Measurements from ENCODE around the gene GNPDA2. TPM values are rescaled to one million over a fixed set of nuclear protein-coding genes. Genes with fewer than 3 reads are reported as not detected.

Gene GNPDA2
- total and polyA plus RNA-seq, 2 of the 4 experiments (the other 2 are of a cell fraction), result 11.0 to 13.4 TPM

DNA sequence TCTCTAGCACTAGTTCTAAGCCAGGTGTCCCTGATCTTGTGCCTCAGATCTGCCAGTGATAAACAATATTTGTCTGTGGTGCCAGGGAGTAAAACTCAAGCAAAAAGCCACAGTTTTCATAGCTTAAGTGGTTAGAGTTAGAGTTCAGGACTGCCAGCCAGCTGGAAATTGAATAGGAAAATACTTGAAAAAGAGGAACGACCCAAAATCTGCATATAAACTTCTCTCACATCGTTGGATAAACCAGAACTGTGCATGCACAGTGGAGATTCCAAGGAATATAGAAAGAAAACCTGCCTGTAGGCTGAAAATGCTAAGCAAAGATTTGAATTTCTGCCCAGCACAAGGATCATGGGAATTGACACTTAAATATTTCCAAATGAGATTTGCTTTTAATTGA lies 35.0 kb upstream of the GNPDA2 start:
- no peaks in the 10 kb centered on the region for H3K36me3 ChIP-seq (ENCODE audit: control insufficient read depth, insufficient read depth, low read length)
- no peaks in the 10 kb centered on the region for H3K4me1 ChIP-seq (ENCODE audit: control insufficient read depth, insufficient read depth, low read length)
- no peaks in the 10 kb centered on the region for H3K9me3 ChIP-seq (ENCODE audit: control insufficient read depth, insufficient read depth, low read length)
- H2BK20ac ChIP-seq (ENCODE audit: low read depth, low read length), result no peak overlapping the region
- no peak overlapping the region for H3K18ac ChIP-seq (ENCODE audit: low read depth, low read length)
- H4K5ac ChIP-seq (ENCODE audit: low read depth, low read length), result no peak overlapping the region
- in situ Hi-C loops (cut with MboI; ENCODE audit: low sequenced_read_pairs) (no loop called here), intact Hi-C loops (cut with micrococcal nuclease) (loop anchor here (2.0 kb wide), 1 partner anchor 1509 kb away; no protein-coding TSS in a partner anchor), dilution Hi-C loops (cut with HindIII; ENCODE audit: low sequenced_read_pairs, unreplicated experiment) (no loop called here)
- ChIA-PET POLR2A (ENCODE audit: unreplicated experiment) (no interaction called here), CTCF (no interaction called here)
- no peak for DNase-seq
- no peaks in the 10 kb centered on the region for H3K9me1 ChIP-seq (ENCODE audit: insufficient read depth, low read length)
- H2AFZ ChIP-seq (replicated peaks; ENCODE audit: low read length, poor library complexity), result no peak overlapping the region
- no peak for ATAC-seq (ENCODE audit: low read depth)
- H2AK9ac ChIP-seq (replicated peaks; ENCODE audit: low read depth, low read length, poor library complexity), result no peak overlapping the region
- no TSS peak for BruUV-seq (replicated peaks)
- H3K27ac ChIP-seq (ENCODE audit: insufficient read depth, low read length), result no peak overlapping the region
- no peak overlapping the region for H3K4me2 ChIP-seq (ENCODE audit: low read depth, low read length)
- H4K91ac ChIP-seq (ENCODE audit: insufficient read depth, low read depth, low read length), result no peak overlapping the region
- H2BK120ac ChIP-seq (ENCODE audit: low read depth, low read length), result no peak overlapping the region
- H2BK5ac ChIP-seq (ENCODE audit: low read depth, low read length, poor library complexity, severe bottlenecking), result no peak overlapping the region
- no peak overlapping the region for H2AK5ac ChIP-seq (ENCODE audit: low read depth, low read length)
- no peak overlapping the region for H3K4me3 ChIP-seq (ENCODE audit: insufficient read depth, low read depth, low read length)
- no peaks in the 10 kb centered on the region for H4K20me1 ChIP-seq (ENCODE audit: insufficient read depth, low read length)
- no peak overlapping the region for H3K4ac ChIP-seq (ENCODE audit: low read depth, low read length)
- no peaks in the 10 kb centered on the region for H3K27me3 ChIP-seq (ENCODE audit: control insufficient read depth, insufficient read depth, low read length)
- H2BK15ac ChIP-seq (ENCODE audit: low read depth, low read length), result no peak overlapping the region
- no peak overlapping the region for H3K9ac ChIP-seq (ENCODE audit: low read depth, low read length)
- H3K14ac ChIP-seq (replicated peaks; ENCODE audit: low read depth, low read length), result no peak overlapping the region
- no peaks in the 10 kb centered on the region for H3K79me1 ChIP-seq (ENCODE audit: low read depth in 1 of 2, low read length in 2 of 2)
- WGBS, 2 experiments (ENCODE audit: extremely low coverage in 2 of 2, insufficient read length in 1 of 2), result no CpG with 5 or more reads among the region's 2 CpGs
- TF ChIP-seq MXI1 (IDR thresholded peaks at IDR 0.05; ENCODE audit: borderline replicate concordance, low read depth, low read length), result no peak
- TF ChIP-seq RAD21 (IDR thresholded peaks at IDR 0.05; ENCODE audit: low read length), result no peak
- TF ChIP-seq RFX5 (IDR thresholded peaks at IDR 0.05; ENCODE audit: low read depth, low read length), result no peak
- no peak overlapping the region for H4K8ac ChIP-seq (ENCODE audit: low read depth in 2 of 2, low read length in 2 of 2)
- no peak overlapping the region for H3K56ac ChIP-seq (ENCODE audit: extremely low read depth, insufficient read depth, low read length)
- no peak overlapping the region for H3K23ac ChIP-seq (ENCODE audit: low read depth, low read length)
